C4-2B (cell line): ENCODE data around the gene AK8.

Experiments
- H3K27ac ChIP-seq: fragments of 450-650 bp; 2 replicates; pipeline ENCODE4 v1.5.1; 2017
- ZFX ChIP-seq: fragments of 450-650 bp; IDR thresholded peaks from 2 replicates; pipeline ENCODE4 v1.6.1; 2017
- TF ChIP-seq, protein P1 (sequence below): fragments of 450-650 bp; conservative IDR thresholded peaks from 2 replicates; pipeline ENCODE4 v1.5.1; 2017; ENCODE audit warnings: mild to moderate bottlenecking

Gene AK8

DNA sequence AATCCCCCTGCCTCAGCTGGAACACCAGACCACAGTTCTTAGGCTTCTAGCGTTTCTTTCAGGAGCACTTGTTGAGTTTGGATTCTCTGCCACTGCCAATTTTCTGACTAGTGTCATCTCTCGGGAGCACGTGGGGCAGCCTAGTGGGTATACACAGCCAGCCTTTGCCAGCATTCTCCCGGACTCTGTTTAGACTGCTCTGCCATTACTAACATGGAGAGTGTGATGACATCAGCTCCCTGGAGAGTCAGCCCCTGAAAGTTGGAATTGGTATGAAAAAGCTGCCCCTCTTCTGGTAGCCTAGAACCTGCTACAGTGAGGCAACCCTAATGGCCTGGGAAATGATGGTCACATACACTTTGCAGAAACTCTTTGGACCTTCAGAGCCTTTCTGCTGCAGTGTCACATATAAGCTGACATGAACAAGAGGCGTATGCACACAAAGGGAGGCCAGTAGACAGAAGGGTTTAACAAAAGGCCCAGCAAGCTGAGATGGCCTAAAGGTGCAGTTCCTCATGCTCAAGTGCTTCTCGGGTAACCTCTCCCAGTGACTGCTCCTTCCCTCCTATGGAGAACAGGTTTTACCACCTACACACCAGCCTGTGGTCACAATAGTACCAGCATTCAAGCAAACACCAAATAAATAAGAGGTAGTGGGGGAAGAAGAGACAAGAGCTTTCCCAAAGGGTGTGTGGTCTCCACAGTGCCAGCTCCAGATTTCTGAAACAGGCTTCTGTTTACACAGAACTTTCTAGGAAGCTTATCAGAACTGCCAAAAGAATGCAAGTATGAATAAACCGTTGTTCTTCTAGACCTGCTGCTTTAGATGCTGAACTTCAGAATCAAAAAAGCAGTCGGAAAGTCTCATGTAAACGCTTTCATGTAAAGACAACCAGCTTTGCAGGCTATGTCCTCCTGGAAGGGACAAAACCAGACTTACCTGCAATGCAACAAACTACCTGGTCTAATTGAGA, 17.1 kb upstream of the AK8 start:
- TF ChIP-seq, protein P1, sequence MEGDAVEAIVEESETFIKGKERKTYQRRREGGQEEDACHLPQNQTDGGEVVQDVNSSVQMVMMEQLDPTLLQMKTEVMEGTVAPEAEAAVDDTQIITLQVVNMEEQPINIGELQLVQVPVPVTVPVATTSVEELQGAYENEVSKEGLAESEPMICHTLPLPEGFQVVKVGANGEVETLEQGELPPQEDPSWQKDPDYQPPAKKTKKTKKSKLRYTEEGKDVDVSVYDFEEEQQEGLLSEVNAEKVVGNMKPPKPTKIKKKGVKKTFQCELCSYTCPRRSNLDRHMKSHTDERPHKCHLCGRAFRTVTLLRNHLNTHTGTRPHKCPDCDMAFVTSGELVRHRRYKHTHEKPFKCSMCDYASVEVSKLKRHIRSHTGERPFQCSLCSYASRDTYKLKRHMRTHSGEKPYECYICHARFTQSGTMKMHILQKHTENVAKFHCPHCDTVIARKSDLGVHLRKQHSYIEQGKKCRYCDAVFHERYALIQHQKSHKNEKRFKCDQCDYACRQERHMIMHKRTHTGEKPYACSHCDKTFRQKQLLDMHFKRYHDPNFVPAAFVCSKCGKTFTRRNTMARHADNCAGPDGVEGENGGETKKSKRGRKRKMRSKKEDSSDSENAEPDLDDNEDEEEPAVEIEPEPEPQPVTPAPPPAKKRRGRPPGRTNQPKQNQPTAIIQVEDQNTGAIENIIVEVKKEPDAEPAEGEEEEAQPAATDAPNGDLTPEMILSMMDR: no peak
- no peak for TF ChIP-seq ZFX
- H3K27ac ChIP-seq: no peak overlapping the region

DNA sequence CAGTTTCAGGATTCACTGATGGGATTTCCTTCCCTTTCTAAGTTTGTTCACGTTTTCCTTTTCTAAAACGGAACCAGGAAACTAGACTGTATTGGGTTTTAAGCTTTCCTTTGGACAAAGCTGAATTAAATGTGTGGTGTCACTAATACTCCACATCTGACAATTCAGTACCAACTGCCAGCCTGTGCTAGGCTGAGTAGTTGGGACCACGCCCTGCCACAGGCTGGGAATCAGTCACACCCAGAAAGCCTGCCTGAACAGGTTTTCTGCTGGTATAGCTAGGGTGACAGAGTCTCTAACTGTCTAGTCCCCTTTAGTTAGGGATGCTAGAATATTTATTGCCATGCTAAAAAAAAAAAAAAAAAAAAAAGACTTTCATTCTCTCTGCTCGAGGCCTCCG, 16.3 kb upstream of the AK8 start:
- H3K27ac ChIP-seq: no peak overlapping the region

DNA sequence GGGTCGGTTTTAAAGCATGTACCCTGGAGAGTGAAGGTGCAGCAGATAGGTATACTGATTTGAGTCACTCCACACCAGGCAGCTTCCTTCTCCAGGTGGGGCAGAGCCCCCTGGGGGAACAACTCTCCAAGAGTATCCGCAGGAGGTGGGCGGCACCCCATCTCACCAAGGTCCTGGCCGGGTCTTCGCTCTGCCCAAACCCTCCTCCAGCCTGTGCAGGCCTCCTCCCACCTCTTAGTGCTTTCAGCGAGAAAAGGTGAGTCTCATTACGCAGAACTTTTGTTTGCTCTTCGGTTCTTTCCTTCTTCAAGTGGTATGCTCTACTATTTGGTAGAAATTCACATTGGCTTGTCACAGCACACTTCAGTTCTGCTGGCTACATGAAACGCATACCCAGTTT, 14.3 kb upstream of the AK8 start:
- no peak for TF ChIP-seq ZFX
- no peak overlapping the region for H3K27ac ChIP-seq

More for the DNA sequence above, 16.3 kb upstream of the AK8 start:
- no peak for TF ChIP-seq ZFX
- TF ChIP-seq, protein P1: no peak

DNA sequence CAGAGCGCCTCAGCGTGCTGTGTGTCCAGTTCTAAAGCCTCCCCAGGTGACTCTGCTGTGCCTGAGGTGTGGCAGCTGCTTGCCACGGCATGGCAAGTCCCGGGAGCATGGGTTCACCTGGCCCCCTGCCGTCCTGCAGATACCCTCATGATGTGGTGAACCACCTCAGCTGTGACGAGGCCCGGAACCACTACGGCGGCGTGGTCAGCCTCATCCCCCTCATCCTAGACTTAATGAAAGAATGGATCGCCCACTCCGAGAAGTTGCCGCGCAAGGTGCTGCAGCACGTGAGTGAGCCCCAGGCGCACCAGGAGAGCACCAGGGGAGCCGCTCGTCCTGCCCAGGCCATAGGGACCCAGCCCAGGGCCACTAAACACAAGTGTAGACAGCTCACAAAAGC, 10.1 kb upstream of the AK8 start:
- TF ChIP-seq, protein P1: no peak
- TF ChIP-seq ZFX: no peak
- no peak overlapping the region for H3K27ac ChIP-seq

DNA sequence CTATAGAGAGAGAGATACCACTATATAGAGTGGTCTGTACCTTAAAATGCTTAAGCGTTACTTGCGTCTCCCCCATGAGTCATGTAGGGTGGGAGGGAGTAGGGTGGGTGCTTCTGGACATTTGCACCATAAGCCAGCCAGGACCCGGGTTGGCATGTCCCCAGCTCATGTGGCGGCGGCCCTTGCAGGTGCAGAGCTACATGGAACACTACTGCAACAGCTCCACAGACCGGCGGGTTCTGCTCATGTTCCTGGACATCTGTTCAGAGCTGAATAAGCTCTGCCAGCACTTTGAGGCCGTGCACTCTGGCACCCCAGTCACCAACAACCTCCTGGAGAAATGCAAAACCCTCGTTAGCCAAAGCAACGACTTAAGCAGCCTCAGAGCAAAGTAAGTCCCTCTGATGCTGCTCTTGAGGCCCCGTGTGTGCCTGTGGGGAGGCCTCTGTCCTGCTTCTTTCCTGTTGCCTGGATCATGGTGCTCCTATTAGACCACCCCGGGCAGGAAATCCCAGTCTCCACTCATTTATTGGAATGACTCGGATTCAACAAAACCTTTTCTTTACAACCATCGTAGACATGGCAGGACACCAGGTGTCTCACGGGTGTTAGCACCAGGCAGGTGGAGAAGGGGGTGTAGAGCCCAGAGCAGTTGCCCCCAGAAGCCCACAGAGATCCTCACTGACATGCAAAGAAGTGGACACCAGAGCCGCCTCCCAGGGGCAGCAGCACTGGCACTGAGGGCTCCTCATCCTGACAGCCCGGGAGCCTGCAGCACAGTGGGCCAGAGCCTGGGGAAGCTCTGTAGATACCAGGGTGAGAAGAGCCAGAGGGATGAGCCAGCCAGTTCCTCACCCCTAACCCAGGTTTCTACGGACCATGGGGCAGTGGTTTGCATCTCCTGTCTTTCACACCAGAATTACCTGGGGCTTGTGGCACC, 9.4 kb upstream of the AK8 start:
- no peak overlapping the region for H3K27ac ChIP-seq

DNA sequence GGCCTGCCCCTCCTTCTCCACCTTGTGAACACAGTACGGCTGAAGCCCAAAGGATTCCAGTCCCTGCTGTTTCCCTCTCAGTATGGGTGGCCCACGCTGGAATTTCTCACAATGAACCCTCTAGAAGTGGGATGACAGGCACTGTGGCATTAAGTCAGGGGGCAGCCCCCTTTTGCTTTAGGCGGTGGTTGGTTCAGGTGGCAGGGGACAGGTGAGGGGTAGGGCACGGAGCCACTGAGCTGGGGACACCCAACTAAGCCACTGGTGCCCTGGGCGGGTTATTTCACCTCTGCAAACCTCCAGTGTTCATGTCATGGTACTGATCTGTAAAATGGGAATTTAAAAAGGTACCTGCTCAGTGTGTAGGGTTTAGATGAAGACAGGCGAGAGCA, 8.2 kb upstream of the AK8 start:
- H3K27ac ChIP-seq: no peak overlapping the region
- TF ChIP-seq ZFX: no peak
- TF ChIP-seq, protein P1: no peak

More for the DNA sequence above, 9.4 kb upstream of the AK8 start:
- TF ChIP-seq, protein P1: no peak
- TF ChIP-seq ZFX: no peak

DNA sequence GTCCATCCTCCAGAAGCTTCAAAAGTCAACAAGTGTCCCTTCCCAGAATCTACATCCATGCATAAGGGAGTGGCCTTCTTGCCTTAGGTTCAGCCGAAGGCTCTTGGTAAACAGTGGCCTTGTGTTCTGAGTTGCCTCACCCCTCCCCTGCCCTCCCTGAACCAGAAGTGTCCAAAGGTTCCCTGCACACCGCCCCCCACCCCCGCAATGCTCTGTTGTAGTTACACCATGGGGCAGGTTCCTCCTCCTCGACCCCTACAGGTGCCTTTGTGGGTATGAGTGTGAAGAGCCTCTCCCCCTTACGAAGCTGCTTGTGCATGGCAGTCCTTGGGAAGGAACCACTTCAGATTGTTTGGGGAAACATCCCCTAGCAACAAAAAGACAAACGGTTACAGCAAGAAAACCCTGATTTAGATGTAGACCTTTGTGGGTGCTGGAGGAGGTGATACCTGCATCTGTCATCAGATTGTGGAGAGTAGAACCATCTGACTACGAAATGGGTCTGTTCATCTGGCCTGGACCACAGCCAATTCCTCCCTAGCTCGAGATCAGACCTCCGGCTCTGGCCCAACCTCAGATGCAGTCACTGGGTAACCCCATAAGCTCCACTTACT, 7.7 kb upstream of the AK8 start:
- no peak overlapping the region for H3K27ac ChIP-seq
- TF ChIP-seq ZFX: no peak
- TF ChIP-seq, protein P1: no peak
